UCSD-AML1 (cell line): ENCODE measurements around the gene INS.

ENCODE experiments used
- DNase-seq: peaks from one replicate; lab custom pipeline; 2025; ENCODE audit not compliant: unreplicated experiment; lab: John Stamatoyannopoulos, UW

The INS gene

GRCh38 chr11:2121227-2122130 lies 39.5 kb downstream of the INS start:
- DNase-seq = no peak

GRCh38 chr11:2120359-2121100 lies 40.5 kb downstream of the INS start:
- no peak for DNase-seq

- DNase-seq = no peak
These were observed 42.3 kb downstream of the INS start for GRCh38 chr11:2118677-2119076.

GRCh38 chr11:2116680-2117079 lies 44.3 kb downstream of the INS start:
- no peak for DNase-seq

GRCh38 chr11:2115308-2115707 lies 45.7 kb downstream of the INS start:
- DNase-seq = no peak

GRCh38 chr11:2114430-2115241 lies 46.4 kb downstream of the INS start:
- DNase-seq = no peak

GRCh38 chr11:2113776-2114175 lies 47.2 kb downstream of the INS start:
- DNase-seq = no peak

GRCh38 chr11:2110521-2110920 lies 50.5 kb downstream of the INS start:
- no peak for DNase-seq
